Endothelial cell of umbilical vein (primary cell): Measurements from ENCODE around the gene CD82. TPM values are rescaled to one million over a fixed set of nuclear protein-coding genes. Genes with fewer than 3 reads are reported as not detected.

Experiments
- BruUV-seq: library from RNA; stranded (reverse); fragments of 400-500 nt; replicated peaks from 2 replicates; lab custom pipeline; 2021; lab: Mats Ljungman, UMichigan
- CTCF ChIA-PET: fragments of 300-600, 350-600 bp; sonication (Branson Sonifier 250); formaldehyde crosslinking; loops from one replicate; lab custom pipeline; 2021; ENCODE audit warnings: antibody characterized with exemption, inconsistent platforms; lab: Charles Lee
- POLR2A ChIA-PET: fragments of 300-600, 350-600 bp; sonication (Branson Sonifier 250); formaldehyde crosslinking; loops from one replicate; lab custom pipeline; 2021; ENCODE audit warnings: antibody characterized with exemption, inconsistent platforms; lab: Charles Lee
- DNase-seq: peaks from one replicate; pipeline ENCODE4 v3.0.0-alpha.2; 2011; ENCODE audit warnings: low read depth, low spot score
- FAIRE-seq: peaks from 2 replicates; lab custom pipeline; 2011; peaks lifted over from hg19 to GRCh38; lab: Jason Lieb, UNC
- H2AFZ ChIP-seq: 2 replicates; pipeline ENCODE4 v1.6.0; 2012; ENCODE audit warnings: low read depth, low read length, control low read depth, inconsistent platforms
- H3K27ac ChIP-seq: 2 replicates; pipeline ENCODE4 v1.5.1; 2011; ENCODE audit warnings: low read depth, mild to moderate bottlenecking, control low read depth, low read length, moderate library complexity; ENCODE audit not compliant: insufficient read depth
- H3K27me3 ChIP-seq, 2 experiments: 2 replicates each; pipeline versions ENCODE4 v1.6.0 to v1.6.1; 2011; ENCODE audit warnings: low read length in 2 of 2, mixed read lengths in 1 of 2; ENCODE audit not compliant: control insufficient read depth in 2 of 2, insufficient read depth in 2 of 2
- H3K36me3 ChIP-seq, 2 experiments: 2 replicates in 1 of 2; 3 replicates in 1 of 2; pipeline ENCODE4 v1.5.1; 2011; ENCODE audit warnings: low read length in 2 of 2, mild to moderate bottlenecking in 1 of 2, moderate library complexity in 1 of 2; ENCODE audit not compliant: control insufficient read depth in 2 of 2, insufficient read depth in 2 of 2; ENCODE audit errors: extremely low read depth in 1 of 2
- H3K4me1 ChIP-seq: 3 replicates; pipeline ENCODE4 v1.5.1; 2011; ENCODE audit warnings: mild to moderate bottlenecking, low read length; ENCODE audit not compliant: control insufficient read depth, insufficient read depth; ENCODE audit errors: extremely low read depth
- H3K4me2 ChIP-seq: 2 replicates; pipeline ENCODE4 v1.6.1; 2011; ENCODE audit warnings: low read length, control low read depth, mixed read lengths; ENCODE audit not compliant: insufficient read depth
- H3K4me3 ChIP-seq, 3 experiments: fragments of 200-600 bp in 1 of 3; sonication (generic), shearing (Covaris generic) in 1 of 3; replicated peaks in 1 of 3; 2 replicates each; pipeline ENCODE4 v1.5.1; 2011 to 2016; ENCODE audit warnings: control low read depth in 3 of 3, low read length in 3 of 3, mild to moderate bottlenecking in 2 of 3, inconsistent platforms in 1 of 3, low read depth in 1 of 3, moderate library complexity in 1 of 3; ENCODE audit not compliant: insufficient read depth in 1 of 3
- H3K79me2 ChIP-seq: 2 replicates; pipeline ENCODE4 v1.6.0; 2012; ENCODE audit warnings: low read length, inconsistent platforms; ENCODE audit not compliant: control insufficient read depth, insufficient read depth
- H3K9ac ChIP-seq: replicated peaks from 2 replicates; pipeline ENCODE3; 2011; ENCODE audit warnings: low read length, control low read depth; ENCODE audit not compliant: insufficient read depth; ENCODE audit errors: extremely low read depth
- H3K9me1 ChIP-seq: replicated peaks from 3 replicates; pipeline ENCODE4 v1.6.0; 2011; ENCODE audit warnings: mild to moderate bottlenecking, low read length; ENCODE audit not compliant: control insufficient read depth, insufficient read depth; ENCODE audit errors: extremely low read depth
- H3K9me3 ChIP-seq: replicated peaks from 2 replicates; pipeline ENCODE4 v1.5.1; 2012; ENCODE audit warnings: low read length, inconsistent platforms; ENCODE audit not compliant: control insufficient read depth, insufficient read depth
- H4K20me1 ChIP-seq: replicated peaks from 2 replicates; pipeline ENCODE3; 2011; ENCODE audit warnings: mild to moderate bottlenecking, low read length; ENCODE audit not compliant: control insufficient read depth, insufficient read depth; ENCODE audit errors: extremely low read depth
- CTCF ChIP-seq, 2 donors: IDR thresholded peaks; 1 replicate in 1 of 2; 2 replicates in 1 of 2; pipeline ENCODE4 v1.5.1; 2011; ENCODE audit warnings: low read length in 2 of 2, mild to moderate bottlenecking in 2 of 2, moderate library complexity in 2 of 2, control low read depth in 1 of 2, inconsistent platforms in 1 of 2, low read depth in 1 of 2; ENCODE audit not compliant: insufficient read depth in 1 of 2; ENCODE audit errors: extremely low read depth in 1 of 2
- EZH2 ChIP-seq: IDR thresholded peaks from 2 replicates; pipeline ENCODE4 v1.6.1; 2012; ENCODE audit warnings: borderline replicate concordance, low read depth, mild to moderate bottlenecking, moderate library complexity, low read length, inconsistent platforms; ENCODE audit not compliant: severe bottlenecking
- FOS ChIP-seq: IDR thresholded peaks from 2 replicates; pipeline ENCODE4 v1.6.1; 2011; ENCODE audit warnings: mild to moderate bottlenecking, low read length, moderate library complexity, borderline replicate concordance; ENCODE audit not compliant: insufficient read depth
- GATA2 ChIP-seq: IDR thresholded peaks from 2 replicates; pipeline ENCODE4 v1.7.0; 2011; ENCODE audit warnings: low read depth, mild to moderate bottlenecking, moderate library complexity, mixed read lengths, low read length; ENCODE audit not compliant: insufficient read length, insufficient read depth
- JUN ChIP-seq: IDR thresholded peaks from 2 replicates; pipeline ENCODE4 v1.6.1; 2011; ENCODE audit warnings: borderline replicate concordance, low read depth; ENCODE audit not compliant: insufficient read length, insufficient read depth
- MYC ChIP-seq: IDR thresholded peaks from one replicate; pipeline ENCODE4 v1.6.1; 2011; ENCODE audit warnings: mild to moderate bottlenecking, low read depth, low read length
- POLR2A ChIP-seq: IDR thresholded peaks from 2 replicates; pipeline ENCODE4 v1.6.1; 2012; ENCODE audit warnings: low read depth, mild to moderate bottlenecking, control low read depth, low read length
- POLR2AphosphoS5 ChIP-seq: IDR thresholded peaks from 2 replicates; pipeline ENCODE4 v1.6.1; 2012; ENCODE audit warnings: low read depth, mild to moderate bottlenecking, control low read depth, low read length, moderate library complexity; ENCODE audit not compliant: insufficient read depth
- dilution Hi-C: fragments of 300-500 bp; cut with MboI; formaldehyde crosslinking; loops from one replicate; pipeline ENCODE4 v1.15.0; 2019; ENCODE audit warnings: low sequenced_read_pairs; ENCODE audit not compliant: extremely low pct_ligation_motif_present
- intact Hi-C: fragments of 100-400 bp; cut with micrococcal nuclease; formaldehyde crosslinking; loops from one replicate; pipeline ENCODE4 v1.10.0; 2022
- polyA plus RNA-seq, 4 experiments: library from polyadenylated mRNA; depleted of rRNA in 3 of 4; stranded (reverse) in 3 of 4; unstranded in 1 of 4; fragments of >200 nt; gene quantifications; 2 replicates each; pipeline versions ENCODE4 v1.2.1 to v1.2.3, GENCODE V29; 2011 to 2012; ENCODE audit warnings: missing spikeins in 1 of 4
- total RNA-seq: library from RNA; stranded (reverse); gene quantifications from 2 replicates; pipeline ENCODE4 v1.2.3, GENCODE V29; 2021
- TF ChIP-seq, protein P1 (sequence below): IDR thresholded peaks from 2 replicates; pipeline ENCODE4 v1.6.1; 2011; ENCODE audit not compliant: insufficient read depth, insufficient read length

CD82 gene
- total and polyA plus RNA-seq, 2 donors (not counting 3 experiments of a cell fraction or from before 2014, with no cell fraction given), result 17.9 to 25.2 TPM

DNA sequence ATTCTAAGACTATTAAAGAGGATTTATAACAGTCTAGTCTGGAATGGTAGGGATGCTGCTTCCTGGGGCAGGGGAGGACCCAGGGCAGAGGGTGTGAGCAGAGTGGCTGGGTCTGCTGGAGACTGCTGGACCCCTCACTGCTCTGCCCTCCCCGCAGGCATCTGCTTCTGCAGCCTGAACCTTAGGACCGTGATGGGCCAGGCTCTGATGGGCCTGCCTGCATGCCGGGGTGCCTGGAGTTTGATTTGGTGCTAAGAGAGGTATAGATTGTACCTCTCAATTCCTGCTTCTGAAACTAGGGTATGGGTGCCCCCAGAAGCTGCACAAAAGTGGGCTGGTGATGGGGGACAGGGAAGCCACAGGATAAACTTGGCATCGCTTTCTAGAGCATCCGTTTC is 54.9 kb downstream of the CD82 start:
- H3K4me2 ChIP-seq, result no peak overlapping the region
- dilution Hi-C loops, result loop anchor here (10.0 kb wide), 1 partner anchor 274 kb away; no protein-coding TSS in a partner anchor
- peaks cover 23% of the 10 kb centered on the region for H3K4me1 ChIP-seq
- TF ChIP-seq JUN (no peak), EZH2 (no peak), FOS (no peak), MYC (no peak), POLR2A (no peak), GATA2 (no peak), POLR2AphosphoS5 (no peak), CTCF (IDR thresholded peaks at IDR 0.05; ENCODE audit: extremely low read depth in 1 of 2, insufficient read depth in 1 of 2, low read depth in 1 of 2, low read length in 2 of 2) (no peak)
- TF ChIP-seq, protein P1, sequence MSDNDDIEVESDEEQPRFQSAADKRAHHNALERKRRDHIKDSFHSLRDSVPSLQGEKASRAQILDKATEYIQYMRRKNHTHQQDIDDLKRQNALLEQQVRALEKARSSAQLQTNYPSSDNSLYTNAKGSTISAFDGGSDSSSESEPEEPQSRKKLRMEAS, result no peak
- no peaks in the 10 kb centered on the region for H3K79me2 ChIP-seq
- H2AFZ ChIP-seq, result no peak overlapping the region
- no peak overlapping the region for H3K4me3 ChIP-seq
- no TSS peak for BruUV-seq
- FAIRE-seq, result no peak
- intact Hi-C loops, result no loop called here
- H3K9ac ChIP-seq, result no peak overlapping the region
- no peaks in the 10 kb centered on the region for H3K9me1 ChIP-seq
- no peaks in the 10 kb centered on the region for H3K36me3 ChIP-seq
- CTCF ChIA-PET, result interaction anchor here (1.1 to 9.9 kb wide), 13 partner anchors 12 to 485 kb away, joined by 4 to 187 read pairs (median 13); partner anchors contain the start of genes CD82 and TSPAN18
- no peak for DNase-seq
- no peaks in the 10 kb centered on the region for H3K9me3 ChIP-seq
- no peaks in the 10 kb centered on the region for H4K20me1 ChIP-seq
- H3K27ac ChIP-seq, result no peak overlapping the region
- no peaks in the 10 kb centered on the region for H3K27me3 ChIP-seq
- POLR2A ChIA-PET, result no interaction called here
